Fibroblast of pulmonary artery (primary cell): ENCODE data around the gene PBX4.
A peak's percentile ranks its signal among the peaks of the same experiment; 100 is the strongest.

Source experiments
- DNase-seq: peaks from one replicate; pipeline ENCODE4 v3.0.0-alpha.2; 2010; ENCODE audit warnings: low read depth
- H3K4me3 ChIP-seq: replicated peaks from 2 replicates; pipeline ENCODE4 v1.5.1; 2011; ENCODE audit warnings: low read depth, mild to moderate bottlenecking, control low read depth, low read length, moderate library complexity
- TF ChIP-seq, protein P1 (sequence below): IDR thresholded peaks from 2 replicates; pipeline ENCODE4 v1.5.1; 2011; ENCODE audit warnings: mild to moderate bottlenecking, control low read depth, low read length, inconsistent platforms; ENCODE audit errors: missing control alignments

Gene PBX4

DNA sequence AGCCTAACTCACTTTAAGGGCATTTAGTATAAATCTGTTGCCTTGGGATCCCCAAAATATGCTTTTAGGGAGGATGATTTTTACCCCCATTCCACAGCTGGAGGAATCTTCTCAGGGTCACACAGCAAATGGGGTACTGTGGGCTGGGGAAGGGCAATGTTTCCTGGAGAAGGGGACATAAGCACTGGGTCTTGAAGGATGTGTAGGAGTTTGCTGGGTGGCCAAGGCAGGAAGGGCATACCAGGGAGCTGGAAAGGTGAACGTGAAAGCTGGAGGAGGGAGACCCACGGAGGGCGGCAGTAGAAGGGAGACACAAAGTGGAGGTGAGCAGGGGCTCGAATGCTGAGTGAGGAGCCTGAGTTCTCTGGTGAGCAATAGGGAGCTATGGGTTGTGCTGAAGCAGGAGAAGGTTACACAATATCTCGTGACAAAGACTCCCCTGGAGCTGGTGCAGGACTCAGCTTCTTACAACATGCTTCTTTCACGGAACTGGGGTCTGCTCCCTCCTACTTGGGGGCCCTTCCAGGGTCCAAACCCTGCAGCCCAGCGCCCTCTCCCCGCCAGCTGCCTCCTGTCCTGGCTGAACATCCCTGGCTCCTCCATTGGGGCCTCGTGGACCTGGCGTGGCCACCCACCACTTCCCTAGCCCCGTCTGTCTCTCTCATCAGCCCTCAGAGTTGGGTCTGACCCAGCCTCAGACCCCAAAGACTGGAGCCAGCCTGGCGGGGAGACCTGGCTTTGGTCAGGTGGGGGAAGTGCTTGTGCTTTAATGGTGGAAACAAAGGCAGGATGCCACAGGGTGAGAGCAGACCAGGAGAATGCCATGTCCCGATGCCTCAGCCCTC, 69.3 kb downstream of the PBX4 start:
- DNase-seq = peak; percentile 31
- TF ChIP-seq, protein P1, sequence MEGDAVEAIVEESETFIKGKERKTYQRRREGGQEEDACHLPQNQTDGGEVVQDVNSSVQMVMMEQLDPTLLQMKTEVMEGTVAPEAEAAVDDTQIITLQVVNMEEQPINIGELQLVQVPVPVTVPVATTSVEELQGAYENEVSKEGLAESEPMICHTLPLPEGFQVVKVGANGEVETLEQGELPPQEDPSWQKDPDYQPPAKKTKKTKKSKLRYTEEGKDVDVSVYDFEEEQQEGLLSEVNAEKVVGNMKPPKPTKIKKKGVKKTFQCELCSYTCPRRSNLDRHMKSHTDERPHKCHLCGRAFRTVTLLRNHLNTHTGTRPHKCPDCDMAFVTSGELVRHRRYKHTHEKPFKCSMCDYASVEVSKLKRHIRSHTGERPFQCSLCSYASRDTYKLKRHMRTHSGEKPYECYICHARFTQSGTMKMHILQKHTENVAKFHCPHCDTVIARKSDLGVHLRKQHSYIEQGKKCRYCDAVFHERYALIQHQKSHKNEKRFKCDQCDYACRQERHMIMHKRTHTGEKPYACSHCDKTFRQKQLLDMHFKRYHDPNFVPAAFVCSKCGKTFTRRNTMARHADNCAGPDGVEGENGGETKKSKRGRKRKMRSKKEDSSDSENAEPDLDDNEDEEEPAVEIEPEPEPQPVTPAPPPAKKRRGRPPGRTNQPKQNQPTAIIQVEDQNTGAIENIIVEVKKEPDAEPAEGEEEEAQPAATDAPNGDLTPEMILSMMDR = no peak
- no peak overlapping the region for H3K4me3 ChIP-seq

DNA sequence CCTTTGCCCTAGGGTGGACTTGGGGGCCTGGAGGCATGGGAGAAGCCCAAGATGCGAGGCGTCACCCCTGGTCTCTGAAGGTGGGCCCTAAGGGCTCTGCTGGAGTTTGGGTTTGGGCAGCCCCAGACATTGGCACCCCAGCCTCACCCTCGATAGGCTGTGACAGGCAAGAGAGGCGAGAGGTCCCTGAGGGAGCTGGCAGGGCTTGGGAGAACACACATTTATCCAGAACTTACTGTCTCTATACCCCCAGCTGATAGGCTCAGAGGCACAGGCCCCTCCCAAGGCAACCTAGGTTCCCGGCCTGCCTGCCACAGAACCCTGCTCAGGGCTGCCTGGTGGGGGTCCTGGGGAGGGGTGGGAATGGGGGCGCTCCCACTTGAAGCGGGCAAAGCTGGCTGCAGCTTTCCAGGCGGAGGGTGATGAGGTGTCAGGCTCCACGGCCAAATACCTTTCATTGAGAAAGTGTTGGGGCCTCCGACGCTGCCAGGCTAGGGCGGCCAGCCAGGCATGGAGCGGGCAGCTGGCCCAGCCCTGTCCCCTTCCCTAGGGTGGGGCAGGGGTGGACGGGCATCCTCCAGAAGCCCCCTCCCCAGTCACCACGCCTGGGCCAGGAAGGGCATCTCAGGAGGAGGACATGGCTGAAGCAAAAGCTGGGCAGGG, 70.7 kb downstream of the PBX4 start:
- no peak overlapping the region for H3K4me3 ChIP-seq
- TF ChIP-seq, protein P1 = no peak
- no peak for DNase-seq

DNA sequence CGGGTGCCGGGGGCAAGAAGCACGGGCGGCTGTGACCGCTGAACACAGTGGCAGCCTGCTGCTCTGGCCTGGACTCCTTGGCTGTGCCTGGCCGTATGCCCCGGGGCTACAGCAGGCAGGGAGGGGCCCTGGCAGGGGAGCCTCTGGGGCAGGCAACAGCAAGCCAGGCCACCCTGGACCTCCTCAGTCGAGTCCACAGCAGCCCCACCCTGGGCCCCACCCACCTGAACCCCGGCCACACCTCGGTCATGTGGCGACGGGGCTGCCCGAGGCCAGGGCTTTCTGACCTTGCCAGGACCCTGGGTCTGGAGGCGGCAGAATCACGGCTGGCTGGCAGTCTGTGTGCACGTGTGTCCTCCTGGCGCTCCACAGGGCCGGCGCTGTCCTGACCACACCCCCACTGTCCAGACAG, 71.7 kb downstream of the PBX4 start:
- no peak for DNase-seq
- TF ChIP-seq, protein P1 = no peak
- H3K4me3 ChIP-seq = no peak overlapping the region

DNA sequence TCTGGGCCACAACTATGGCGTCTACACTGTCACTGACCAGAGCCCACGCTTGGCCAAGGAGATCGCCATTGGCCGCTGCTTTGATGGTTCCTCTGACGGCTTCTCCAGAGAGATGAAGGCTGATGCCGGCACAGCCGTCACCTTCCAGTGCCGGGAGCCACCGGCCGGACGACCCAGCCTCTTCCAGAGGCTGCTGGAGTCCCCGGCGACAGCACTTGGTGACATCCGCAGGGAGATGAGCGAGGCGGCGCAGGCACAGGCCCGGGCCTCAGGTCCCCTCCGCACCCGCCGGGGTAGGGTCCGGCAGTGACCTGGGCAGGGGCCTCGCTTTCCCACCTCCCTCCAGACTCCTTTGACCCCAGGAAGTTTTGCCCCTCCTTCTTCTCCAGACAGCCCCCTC, 72.8 kb downstream of the PBX4 start:
- TF ChIP-seq, protein P1 = no peak
- no peak for DNase-seq

DNA sequence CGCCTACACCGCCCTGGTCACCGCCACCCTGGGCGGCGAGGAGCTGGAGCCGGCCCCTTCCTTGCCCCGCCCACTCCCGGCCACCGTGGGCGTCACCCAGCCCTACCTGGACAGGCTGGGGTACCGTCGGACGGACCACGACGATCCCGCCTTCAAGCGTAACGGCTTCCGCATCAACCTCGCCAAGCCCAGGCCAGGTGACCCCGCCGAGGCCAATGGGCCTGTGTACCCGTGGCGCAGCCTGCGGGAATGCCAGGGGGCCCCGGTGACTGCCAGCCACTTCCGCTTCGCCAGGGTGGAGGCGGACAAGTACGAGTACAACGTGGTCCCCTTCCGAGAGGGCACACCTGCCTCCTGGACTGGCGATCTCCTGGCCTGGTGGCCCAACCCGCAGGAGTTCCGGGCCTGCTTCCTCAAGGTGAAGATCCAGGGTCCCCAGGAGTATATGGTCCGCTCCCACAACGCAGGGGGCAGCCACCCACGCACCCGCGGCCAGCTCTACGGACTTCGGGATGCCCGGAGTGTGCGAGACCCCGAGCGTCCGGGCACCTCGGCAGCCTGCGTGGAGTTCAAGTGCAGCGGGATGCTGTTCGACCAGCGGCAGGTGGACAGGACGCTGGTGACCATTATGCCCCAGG, 73.4 kb downstream of the PBX4 start:
- TF ChIP-seq, protein P1 = no peak

More for the DNA sequence above, 72.8 kb downstream of the PBX4 start:
- no peak overlapping the region for H3K4me3 ChIP-seq

DNA sequence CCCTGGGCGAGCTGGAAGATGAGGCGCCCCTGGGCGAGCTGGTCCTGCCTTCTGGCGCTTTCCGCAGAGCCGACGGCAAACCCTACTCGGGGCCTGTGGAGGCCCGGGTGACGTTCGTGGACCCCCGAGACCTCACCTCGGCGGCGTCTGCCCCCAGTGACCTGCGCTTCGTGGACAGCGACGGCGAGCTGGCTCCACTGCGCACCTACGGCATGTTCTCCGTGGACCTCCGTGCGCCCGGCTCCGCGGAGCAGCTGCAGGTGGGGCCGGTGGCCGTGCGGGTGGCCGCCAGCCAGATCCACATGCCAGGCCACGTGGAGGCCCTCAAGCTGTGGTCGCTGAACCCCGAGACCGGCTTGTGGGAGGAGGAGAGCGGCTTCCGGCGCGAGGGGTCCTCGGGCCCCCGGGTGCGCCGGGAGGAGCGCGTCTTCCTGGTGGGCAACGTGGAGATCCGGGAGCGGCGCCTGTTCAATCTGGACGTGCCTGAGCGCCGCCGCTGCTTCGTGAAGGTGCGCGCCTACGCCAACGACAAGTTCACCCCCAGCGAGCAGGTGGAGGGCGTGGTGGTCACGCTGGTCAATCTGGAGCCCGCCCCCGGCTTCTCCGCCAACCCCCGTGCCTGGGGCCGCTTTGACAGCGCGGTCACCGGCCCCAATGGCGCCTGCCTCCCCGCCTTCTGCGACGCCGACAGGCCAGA, 74.1 kb downstream of the PBX4 start:
- TF ChIP-seq, protein P1 = no peak
- no peak overlapping the region for H3K4me3 ChIP-seq
- DNase-seq = no peak

More for the DNA sequence above, 73.4 kb downstream of the PBX4 start:
- no peak overlapping the region for H3K4me3 ChIP-seq
- DNase-seq = no peak
